NK-92 (cell line): ENCODE measurements around the gene SNAI3.

Source experiments
- DNase-seq: peaks from one replicate; lab custom pipeline; 2025; ENCODE audit not compliant: unreplicated experiment; lab: John Stamatoyannopoulos, UW

The SNAI3 gene

GRCh38 chr16:88651989-88652761, 34.1 kb downstream of the SNAI3 start:
- no peak for DNase-seq

- DNase-seq: no peak
Observed at GRCh38 chr16:88651276-88651988, 34.9 kb downstream of the SNAI3 start.

GRCh38 chr16:88650749-88651275, 35.5 kb downstream of the SNAI3 start, which contains the start of gene CYBA:
TSS of gene CYBA (minus strand) at chr16:88651053. CDS start at chr16:88651013, 40 bp downstream.
- DNase-seq: peak; percentile 28

- DNase-seq: no peak
Observed at GRCh38 chr16:88649924-88650748, 36.2 kb downstream of the SNAI3 start.

- DNase-seq: no peak
Observed at GRCh38 chr16:88649195-88649923, 36.9 kb downstream of the SNAI3 start.

GRCh38 chr16:88647178-88648070, 38.9 kb downstream of the SNAI3 start:
- no peak for DNase-seq

- DNase-seq: no peak
Observed at GRCh38 chr16:88646345-88647034, 39.8 kb downstream of the SNAI3 start.

GRCh38 chr16:88645941-88646340, 40.4 kb downstream of the SNAI3 start:
- DNase-seq: no peak

- DNase-seq: no peak
Observed at GRCh38 chr16:88645455-88645854, 40.9 kb downstream of the SNAI3 start.

GRCh38 chr16:88643644-88643932, 42.7 kb downstream of the SNAI3 start:
- no peak for DNase-seq

GRCh38 chr16:88642881-88643643, 43.2 kb downstream of the SNAI3 start:
- DNase-seq: no peak

- no peak for DNase-seq
Observed at GRCh38 chr16:88640498-88641247, 45.6 kb downstream of the SNAI3 start.

- no peak for DNase-seq
Observed at GRCh38 chr16:88640039-88640495, 46.2 kb downstream of the SNAI3 start.

- no peak for DNase-seq
Observed at GRCh38 chr16:88639231-88640038, 46.9 kb downstream of the SNAI3 start.

GRCh38 chr16:88638323-88639230, 47.7 kb downstream of the SNAI3 start, which contains the start of gene IL17C:
TSS of gene IL17C (plus strand) at chr16:88638572. CDS start at chr16:88638642, 70 bp downstream.
- DNase-seq: no peak
